ENCODE results near the gene MCL1.

The MCL1 gene

DNA sequence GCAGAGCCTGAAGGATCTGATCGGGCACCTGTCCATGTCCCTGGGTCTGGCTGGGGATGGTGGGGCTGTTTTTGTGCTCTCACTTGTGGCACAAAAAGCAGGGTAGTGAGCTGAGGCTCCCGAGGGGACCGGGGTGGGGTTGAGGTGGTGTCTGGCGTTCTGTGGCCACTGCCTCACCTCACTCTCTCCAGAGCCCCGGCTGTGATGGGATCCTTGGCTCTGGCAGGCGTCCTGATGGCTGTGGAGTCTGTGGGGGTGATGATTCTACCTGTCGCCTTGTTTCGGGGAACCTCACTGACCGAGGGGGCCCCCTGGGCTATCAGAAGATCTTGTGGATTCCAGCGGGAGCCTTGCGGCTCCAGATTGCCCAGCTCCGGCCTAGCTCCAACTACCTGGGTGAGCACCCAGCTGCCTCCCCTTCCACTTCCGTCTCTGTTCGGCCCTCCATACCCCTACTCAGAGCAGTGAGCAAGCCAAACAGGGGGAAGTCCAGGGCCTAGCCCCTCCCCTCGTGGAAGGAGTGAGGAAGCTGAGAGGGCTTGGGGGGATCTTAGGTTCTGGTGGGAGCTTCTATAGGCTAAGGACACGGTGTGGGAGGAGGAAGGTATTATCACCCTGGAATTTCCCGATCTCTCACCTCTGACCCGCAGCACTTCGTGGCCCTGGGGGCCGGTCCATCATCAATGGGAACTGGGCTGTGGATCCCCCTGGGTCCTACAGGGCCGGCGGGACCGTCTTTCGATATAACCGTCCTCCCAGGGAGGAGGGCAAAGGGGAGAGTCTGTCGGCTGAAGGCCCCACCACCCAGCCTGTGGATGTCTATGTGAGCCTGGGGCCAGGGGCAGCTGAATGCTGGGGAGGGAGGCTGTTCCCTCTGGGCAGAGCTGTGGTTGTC is 23.2 kb downstream of the MCL1 start:
- no peak for DNase-seq

DNA sequence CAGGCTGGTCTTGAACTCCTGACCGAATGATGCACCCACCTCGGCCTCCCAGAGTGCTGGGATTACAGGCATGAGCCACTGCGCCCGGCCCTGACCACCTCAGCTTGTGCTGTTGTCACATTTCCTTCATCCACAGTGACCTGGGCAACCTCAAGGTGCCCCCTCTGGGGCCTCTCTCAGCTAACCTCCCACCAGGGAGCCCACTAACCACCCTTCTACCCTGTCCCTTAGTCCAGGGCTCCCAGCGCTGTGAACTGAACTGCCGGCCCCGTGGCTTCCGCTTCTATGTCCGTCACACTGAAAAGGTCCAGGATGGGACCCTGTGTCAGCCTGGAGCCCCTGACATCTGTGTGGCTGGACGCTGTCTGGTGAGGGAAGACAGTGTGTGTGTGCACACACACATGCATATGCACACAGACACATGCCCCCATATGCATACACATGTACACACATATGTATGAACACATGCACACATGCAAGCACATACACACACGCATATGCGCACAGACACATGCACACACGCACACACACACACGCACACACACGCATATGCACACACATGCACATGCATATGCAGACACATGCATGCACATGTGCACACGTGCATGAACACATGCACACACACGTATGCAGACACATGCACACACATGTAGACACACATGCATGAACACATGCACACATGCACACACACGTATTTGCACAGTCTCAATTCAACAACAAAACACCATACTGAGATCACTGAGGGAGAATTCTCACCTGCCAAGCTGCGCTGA is 24.0 kb downstream of the MCL1 start:
- no peak for DNase-seq

DNA sequence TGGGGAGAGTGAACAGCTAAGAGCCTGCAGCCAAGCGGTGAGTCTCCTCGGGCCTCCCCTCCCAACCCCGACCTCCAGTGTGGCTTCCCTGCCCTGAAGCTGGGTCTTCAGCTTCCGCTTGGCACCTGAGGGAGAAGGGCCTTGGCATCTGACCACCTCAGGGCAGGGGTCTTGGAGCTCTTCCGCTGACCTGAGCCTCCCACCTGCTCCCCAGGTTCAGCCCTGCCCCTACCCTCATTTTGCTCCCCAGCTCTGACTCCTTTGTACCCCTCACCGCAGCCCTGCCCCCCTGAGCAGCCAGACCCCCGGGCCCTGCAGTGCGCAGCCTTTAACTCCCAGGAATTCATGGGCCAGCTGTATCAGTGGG is 25.3 kb downstream of the MCL1 start:
- no peak for DNase-seq

DNA sequence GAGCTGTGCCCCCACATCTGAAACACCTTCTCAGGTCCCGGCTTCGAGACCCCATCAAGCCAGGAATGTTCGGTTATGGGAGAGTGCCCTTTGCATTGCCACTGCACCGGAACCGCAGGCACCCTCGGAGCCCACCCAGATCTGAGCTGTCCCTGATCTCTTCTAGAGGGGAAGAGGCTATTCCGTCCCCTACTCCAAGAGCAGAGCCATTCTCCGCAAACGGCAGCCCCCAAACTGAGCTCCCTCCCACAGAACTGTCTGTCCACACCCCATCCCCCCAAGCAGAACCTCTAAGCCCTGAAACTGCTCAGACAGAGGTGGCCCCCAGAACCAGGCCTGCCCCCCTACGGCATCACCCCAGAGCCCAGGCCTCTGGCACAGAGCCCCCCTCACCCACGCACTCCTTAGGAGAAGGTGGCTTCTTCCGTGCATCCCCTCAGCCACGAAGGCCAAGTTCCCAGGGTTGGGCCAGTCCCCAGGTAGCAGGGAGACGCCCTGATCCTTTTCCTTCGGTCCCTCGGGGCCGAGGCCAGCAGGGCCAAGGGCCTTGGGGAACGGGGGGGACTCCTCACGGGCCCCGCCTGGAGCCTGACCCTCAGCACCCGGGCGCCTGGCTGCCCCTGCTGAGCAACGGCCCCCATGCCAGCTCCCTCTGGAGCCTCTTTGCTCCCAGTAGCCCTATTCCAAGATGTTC is 25.9 kb downstream of the MCL1 start:
- DNase-seq = no peak

DNA sequence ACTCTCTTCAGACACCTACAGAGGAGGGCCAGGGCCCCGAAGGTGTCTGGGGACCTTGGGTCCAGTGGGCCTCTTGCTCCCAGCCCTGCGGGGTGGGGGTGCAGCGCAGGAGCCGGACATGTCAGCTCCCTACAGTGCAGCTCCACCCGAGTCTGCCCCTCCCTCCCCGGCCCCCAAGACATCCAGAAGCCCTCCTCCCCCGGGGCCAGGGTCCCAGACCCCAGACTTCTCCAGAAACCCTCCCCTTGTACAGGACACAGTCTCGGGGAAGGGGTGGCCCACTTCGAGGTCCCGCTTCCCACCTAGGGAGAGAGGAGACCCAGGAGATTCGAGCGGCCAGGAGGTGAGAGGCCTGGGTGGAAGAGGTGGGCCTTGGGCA is 26.5 kb downstream of the MCL1 start:
- no peak for DNase-seq

DNA sequence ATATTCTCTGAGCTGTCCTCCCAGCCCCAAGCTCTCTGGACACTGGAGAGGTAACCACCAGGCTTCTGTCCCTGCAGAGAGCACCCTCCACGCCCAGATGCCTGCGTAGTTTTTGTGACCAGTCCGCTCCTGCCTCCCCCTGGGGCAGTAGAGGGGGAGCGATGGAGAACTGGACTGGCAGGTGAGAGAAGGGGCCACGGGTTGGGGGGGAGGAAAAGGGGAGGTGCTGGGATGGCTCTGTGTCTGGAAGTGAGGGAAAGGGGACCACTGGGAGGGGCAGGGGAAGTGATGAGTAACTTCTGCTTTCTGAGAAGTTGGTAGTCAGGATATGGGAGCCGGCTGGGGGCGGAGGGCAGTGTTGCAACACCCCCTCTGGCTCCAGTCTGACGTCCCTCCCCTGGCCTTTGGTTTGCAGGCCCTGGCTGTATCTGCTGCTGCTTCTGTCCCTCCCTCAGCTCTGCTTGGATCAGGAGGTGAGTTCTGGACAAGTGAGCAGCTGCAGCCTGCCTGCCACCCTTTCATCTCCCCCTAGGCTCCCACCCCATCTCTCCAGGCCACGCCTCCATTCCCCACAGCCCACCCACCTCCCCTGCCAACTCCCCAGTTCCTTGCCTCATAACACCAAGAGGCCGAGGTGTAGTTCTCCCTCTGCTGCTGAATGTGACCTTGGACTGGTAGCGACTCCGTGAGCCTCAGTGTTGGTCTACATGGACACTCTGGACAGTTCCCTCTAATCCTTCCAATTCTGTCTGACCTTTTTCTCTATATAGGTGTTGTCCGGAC is 27.1 kb downstream of the MCL1 start:
- DNase-seq = no peak

DNA sequence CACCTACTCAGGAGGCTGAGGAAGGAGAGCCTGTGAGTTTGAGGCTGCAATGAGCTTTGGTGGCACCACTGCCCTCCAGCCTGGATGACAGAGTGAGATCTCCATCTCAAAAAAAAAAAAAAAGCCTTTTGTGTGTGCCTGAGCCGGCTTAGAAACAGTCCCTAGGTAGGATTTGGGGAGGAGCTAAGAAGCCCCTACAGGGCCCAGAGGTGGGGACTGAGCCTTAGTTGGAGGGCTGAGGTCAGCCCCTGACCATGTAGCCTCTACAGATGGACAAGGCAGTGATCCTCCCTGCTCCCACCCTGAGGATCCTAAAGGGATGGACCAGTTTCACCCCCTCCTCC is 27.7 kb downstream of the MCL1 start:
- no peak for DNase-seq

DNA sequence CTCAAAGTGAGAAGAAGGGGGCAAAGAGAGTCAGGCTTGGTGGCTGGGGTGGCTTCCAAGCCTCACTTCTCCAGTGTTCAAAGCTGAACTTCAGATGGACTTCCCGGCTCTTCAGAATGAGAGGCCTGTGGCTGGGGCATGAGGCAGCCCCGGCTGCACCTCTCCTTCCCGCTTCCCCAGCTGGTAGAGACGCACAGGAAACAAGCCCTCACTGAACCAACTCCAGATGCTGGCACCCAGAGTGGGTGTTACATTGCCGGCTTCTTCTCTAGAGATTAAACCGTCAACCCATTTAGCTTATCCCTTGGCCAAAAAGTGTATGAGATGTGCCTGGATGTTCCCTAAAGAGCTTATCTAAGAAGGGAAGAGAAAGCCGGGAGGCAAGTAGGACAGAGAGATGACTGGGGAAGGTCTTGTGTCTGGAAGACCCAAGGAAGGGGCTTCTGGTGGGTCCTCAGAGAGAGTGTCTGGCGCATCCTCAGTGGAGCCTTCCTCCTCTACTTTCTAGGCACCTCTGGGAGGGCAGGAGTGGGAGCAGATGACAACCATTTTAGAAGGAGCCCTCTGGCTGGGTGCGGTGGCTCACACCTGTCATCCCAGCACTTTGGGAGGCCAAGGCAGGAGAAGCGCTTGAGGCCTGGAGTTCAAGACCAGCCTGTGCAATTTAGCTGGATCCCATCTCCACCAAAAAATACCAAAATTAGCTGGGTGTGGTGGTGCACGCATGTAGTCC is 28.2 kb downstream of the MCL1 start:
- DNase-seq = no peak

DNA sequence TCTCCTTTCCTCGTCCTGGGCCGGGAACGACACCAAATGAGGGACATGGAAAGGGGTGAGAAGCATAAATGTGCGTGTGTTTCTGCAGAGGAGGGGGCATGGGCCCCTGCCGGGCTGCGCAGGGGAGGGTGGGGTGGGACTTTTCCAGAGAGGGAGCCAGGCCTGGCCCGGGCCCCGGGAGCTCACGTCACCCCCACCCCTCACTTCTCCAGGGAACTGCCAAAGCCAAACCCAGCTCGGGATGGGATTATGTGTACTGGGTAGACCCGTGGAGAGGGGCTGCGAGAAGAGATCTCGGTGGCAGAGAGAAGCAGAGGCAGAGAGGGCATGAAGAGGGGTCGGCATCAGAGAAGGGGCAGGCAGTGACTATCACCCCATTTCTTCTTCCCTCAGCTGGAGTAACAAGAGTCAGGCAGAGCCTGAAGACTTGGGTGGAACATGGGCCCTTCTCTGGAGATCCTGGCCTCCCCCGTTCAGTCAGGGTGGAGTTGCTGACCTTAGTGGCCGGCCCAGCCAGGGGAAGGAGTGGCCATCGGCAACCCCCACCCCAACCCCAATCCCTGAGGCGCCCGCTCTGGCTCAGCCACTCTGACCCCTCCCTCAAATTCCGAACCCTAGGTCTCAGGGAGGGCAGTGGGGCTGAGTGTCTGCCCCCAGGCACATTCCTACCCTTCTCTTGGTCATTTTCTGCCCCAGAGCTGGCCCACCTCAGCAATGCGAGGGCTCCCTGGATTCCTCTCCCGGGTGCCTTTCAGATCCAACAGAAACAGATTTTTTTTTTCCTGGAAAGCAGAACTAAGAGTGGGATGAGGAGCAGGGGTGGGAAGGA is 29.0 kb downstream of the MCL1 start:
- DNase-seq = no peak

DNA sequence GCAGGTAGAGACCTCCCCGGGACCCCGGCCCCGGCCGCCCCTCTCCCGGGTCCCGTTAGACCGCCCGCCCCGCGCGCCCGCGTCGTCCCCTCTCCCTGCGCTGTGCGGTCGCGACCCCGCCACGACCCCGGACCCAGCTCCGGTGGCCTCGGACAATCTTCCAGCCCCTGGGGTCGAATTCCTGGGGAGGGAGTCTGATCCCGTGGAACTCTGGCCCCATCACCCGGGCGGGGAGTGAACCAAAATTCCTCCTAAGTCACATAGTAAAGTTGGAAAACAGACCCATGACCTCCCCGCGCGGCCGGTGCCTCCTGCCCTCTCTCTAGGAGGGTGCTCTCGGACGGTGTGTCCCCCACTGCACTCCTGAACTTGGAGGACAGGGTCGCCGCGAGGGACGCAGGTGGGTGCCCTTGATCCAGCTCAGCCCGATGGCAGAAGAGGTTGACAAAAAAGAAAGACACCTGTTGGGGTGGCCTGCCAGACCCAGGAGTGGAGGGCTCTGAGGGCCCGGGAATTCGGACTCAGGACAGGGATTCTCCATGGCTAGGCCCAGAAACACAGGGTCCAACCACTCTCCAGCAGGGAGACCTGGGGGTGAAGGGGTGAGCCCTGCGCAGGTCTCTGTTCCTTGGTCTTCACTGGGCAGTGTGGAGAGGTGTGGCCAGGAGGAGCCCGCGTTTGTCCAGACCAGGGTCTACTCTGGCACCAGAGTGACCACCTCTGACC is 29.8 kb downstream of the MCL1 start:
- no peak for DNase-seq

DNA sequence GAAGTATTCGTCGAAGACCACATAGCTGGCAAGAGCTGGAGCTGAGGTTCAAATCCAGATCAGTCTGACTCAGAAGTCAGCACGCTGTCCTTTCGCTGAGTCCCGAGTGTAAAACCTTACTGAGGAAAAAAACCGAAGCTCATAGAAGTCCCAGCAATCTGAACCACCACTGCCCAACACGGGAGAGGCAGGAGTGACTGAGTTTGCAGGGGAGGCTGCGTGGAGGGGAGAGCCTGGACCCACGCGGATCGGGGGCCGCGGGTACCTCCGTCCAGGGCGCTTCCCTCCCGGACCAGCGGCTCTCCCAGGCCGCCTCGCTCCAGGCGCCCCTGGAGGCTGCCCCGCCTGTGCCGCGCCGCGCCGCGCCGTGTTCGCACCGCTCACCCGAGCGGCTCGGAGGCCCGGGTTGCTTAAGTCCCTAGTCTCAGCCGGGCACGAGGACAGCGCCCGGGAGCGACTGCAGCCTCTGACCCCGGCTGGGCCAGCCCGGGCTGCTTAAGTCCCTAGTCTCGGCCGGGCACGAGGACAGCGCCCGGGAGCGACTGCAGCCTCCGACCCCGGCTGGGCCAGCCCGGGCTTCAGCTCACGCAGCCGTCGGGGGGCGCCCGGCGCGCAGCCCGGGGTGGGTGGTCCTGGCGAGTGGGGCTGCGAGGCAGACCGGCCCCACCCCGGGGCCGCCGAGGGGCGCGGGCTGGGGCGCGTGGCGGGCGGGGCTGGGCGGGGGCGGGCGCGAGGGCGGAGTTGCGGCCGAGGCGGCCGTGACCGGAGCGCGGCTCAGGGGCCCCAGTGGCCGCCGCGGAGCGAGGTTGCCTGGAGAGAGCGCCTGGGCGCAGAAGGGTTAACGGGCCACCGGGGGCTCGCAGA is 30.5 kb downstream of the MCL1 start, which contains the start of gene ADAMTSL4:
Gene ADAMTSL4, plus strand, starts transcription at position 777 of the 864 bp plus-strand sequence. CDS start 2,881 bp downstream, outside the sequence.
- peak; percentile 13 for DNase-seq

DNA sequence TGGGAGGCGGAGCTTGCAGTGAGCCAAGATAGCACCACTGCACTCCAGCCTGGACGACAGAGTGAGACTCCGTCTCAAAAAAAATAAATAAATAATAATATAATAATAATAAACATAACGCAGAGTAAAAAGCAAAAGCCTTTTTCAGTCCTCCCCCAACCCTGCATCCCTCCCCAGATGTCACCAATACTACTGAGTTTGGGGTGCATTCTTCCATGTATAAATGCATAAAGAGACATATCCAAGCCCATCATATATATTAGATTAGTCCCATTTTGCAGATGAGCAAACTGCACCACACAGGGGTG is 31.1 kb downstream of the MCL1 start:
- no peak for DNase-seq

DNA sequence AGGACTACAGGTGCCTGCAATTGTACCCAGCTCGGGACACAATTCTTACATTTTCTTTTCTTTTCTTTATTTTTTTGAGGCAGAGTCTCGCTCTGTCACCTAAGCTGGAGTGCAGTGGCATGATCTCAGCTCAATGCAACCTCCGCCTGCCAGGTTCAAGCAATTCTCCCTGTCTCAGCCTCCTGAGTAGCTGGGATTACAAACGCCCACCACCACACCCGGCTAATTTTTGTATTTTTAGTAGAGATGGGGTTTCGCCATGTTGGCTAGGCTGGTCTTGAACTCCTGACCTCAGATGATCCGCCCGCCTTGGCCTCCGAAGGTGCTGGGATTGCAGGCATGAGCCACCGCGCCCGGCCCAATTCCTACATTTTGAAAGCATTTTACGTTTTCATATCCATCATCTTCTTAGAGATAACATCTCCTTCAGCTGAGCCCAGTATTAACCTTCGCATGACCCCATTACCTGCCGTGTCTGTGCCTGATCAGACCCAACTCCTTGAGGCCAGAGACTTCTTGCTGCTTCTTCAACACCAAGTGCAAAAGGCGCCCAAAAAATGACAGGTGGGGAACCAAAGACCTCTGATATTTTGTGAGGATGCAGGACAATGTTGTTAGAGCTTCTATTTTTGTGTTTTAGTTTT is 33.0 kb downstream of the MCL1 start:
- DNase-seq = no peak

DNA sequence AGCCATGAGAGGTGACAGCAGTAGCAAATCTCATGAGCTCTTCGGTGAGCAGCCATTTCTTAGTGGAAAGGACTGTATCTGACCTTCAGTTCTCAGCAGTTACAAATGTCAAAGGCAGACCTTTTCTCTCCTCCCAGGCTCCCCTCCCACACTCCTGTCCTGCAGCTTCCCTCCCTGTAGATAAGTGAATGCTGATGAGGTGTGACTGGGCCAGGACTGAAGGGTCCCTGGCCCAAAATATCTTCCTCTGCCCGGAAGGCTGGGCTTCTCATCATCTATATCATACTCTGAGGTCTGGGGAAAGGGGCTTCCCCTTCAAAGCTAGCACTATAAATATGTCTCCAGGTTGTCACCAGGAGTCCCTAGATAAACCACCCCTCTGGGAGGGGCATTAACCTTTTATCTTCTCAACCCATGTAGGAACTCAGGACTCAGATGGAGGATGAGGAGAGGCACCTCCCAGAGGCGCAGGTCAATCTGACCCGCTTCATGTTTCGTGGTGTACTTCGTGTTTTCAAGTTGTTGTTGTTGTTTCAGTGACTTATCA is 33.9 kb downstream of the MCL1 start:
- no peak for DNase-seq

DNA sequence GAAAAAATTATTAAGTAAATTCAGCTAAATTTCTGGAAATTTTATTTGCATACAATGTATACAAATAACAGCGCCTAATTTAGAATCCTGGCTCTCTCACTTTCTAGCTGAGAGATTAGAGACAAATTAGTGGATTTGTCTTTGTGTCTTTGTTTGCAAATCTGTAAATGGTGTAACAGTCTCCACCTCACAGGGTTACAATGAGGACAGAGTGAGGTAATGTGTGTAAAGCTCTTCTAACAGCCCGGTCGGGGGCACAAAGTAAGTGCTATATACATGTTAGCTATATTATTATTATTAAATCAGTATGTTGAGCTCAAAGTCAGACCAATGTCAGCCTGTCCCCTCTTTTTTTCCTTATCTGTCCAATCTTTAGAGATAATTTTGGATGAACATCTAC is 35.2 kb downstream of the MCL1 start:
- DNase-seq = no peak

DNA sequence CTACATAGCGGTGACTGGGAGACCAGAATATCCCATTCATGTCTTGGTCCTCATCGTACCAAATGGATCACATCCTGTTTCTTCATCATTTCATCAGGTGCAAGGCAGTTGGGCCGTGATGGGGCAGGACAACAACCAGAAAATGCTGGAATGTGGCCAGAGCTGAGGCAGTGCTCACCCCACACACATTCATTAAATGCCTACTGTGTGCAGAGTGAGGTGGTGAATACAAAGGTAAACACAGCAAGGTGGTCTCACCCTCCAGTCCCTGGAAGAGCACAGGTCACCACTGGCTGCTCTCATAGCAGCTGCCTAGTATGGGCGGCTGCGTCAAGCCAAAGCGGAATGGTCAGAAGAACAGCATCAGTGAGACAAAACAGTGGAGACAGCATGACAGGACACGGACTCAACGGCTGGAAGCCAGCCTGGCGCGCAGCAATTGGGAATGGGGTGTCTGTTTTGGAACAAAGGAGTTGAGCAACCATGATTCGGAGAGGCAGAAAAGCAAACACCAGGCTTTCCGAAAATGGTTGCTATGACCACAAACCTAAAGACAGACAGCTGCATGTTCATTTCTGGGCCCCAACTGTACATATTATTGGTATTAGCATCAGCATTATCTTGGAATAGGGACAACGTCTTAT is 35.8 kb downstream of the MCL1 start:
- DNase-seq = no peak

DNA sequence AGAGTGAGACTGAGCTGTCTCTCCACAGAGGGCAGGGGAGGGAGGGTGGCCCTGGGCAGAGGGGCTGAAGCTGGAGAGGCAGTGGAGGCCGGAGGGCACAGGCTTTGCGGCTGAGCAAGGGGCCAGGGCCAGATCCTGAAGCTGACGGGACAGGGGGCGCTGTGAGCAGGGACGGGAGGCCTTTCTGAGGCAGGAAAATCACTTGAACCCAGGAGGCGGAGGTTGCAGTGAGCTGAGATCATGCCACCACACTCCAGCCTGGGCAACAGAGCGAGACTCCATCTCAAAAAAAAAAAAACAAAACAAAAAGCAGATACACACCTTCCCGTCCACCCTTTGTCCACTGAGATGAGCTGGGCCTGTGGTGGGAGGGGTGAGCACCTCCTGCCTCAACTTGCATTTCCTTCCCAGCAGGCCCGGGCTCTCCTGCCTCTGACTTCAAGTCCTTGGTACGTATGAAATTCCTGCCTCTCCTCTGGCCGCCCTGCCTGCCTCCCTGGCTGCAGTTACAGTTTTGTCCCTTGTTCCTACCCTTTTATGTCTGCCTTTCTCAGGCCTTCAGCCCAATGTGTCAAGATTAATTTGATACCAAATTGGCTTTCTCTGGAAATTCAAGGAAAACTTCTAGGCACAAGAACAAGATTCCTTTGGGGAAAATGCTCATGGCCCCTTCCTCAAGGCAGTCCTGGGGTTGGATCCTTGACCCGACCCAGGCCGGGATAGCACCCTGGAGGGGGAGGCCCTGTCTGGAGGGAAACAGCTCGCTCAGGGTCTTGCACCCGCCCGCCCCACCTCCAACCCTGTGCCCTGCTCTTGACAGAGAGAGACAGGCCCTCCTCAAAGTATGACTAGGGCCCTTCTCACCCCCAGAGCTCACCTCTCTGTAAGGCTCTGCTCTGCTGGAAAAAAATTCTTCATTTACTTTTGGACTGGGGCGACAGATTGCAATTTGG is 41.4 kb downstream of the MCL1 start:
- DNase-seq = no peak
